Measurements from ENCODE around the gene CMTM1. TPM values are rescaled to one million over a fixed set of nuclear protein-coding genes. Genes with fewer than 3 reads are reported as not detected.
"Not testable (repeated sequence)": the region's sequence is repeated elsewhere in the genome, so short reads cannot be mapped to it uniquely, and the experiment has no call there.

CMTM1 gene
- total RNA-seq, 1 donor from 2014 or later, result 6.2 TPM

GRCh38 chr16:66620429-66620795, 54.2 kb downstream of the CMTM1 start:
- intact Hi-C loops (cut with DNase I), result no loop called here
- ATAC-seq (no peak), DNase-seq (ENCODE audit: low spot score) (no peak)

GRCh38 chr16:66621973-66622372, 55.7 kb downstream of the CMTM1 start:
- no peak for ATAC-seq
- DNase-seq (ENCODE audit: low spot score), result no peak
- intact Hi-C loops (cut with DNase I), result no loop called here

- ATAC-seq (no peak), DNase-seq (ENCODE audit: low spot score) (no peak)
- intact Hi-C loops (cut with DNase I), result no loop called here
Measured at GRCh38 chr16:66622863-66623262, 56.6 kb downstream of the CMTM1 start.

GRCh38 chr16:66623755-66624154, 57.5 kb downstream of the CMTM1 start:
- intact Hi-C loops (cut with DNase I), result no loop called here
- ATAC-seq (no peak), DNase-seq (ENCODE audit: low spot score) (no peak)

GRCh38 chr16:66627611-66628378, 61.6 kb downstream of the CMTM1 start:
- ATAC-seq; intact Hi-C loops (cut with DNase I); DNase-seq (ENCODE audit: low spot score): not testable (repeated sequence)

Other genes with a start within 250 kb of the CMTM1 start
- 108 TPM for gene CDH5, start 199.7 kb upstream of the CMTM1 start, total RNA-seq
- 1.8 TPM for gene BEAN1, start 139.1 kb upstream of the CMTM1 start, total RNA-seq
- 44.2 TPM for gene TK2, start 16.3 kb upstream of the CMTM1 start, total RNA-seq
- gene CKLF, start 13.9 kb upstream of the CMTM1 start, total RNA-seq, result 36.9 TPM
- 1.5 TPM for gene CMTM2, start 13.0 kb downstream of the CMTM1 start, total RNA-seq
- gene CMTM3, start 38.3 kb downstream of the CMTM1 start, total RNA-seq, result 44.5 TPM
- 17.8 TPM for gene CMTM4, start 130.3 kb downstream of the CMTM1 start, total RNA-seq
- gene DYNC1LI2, start 185.2 kb downstream of the CMTM1 start, total RNA-seq, result 205 TPM
- 0.58 TPM for gene TERB1, start 235.1 kb downstream of the CMTM1 start, total RNA-seq

Data from sciatic nerve (tissue), 2 donors.